Skeletal muscle satellite cell (primary cell): Measurements from ENCODE around the gene KRTAP5-10.
"Not testable (repeated sequence)": the region's sequence is repeated elsewhere in the genome, so short reads cannot be mapped to it uniquely, and the experiment has no call there.

Experiments used
- H3K27me3 ChIP-seq: 2 replicates; pipeline ENCODE4 v1.7.0; 2013; ENCODE audit warnings: low read length; ENCODE audit not compliant: control insufficient read depth, insufficient read depth
- H3K36me3 ChIP-seq: 2 replicates; pipeline ENCODE4 v1.7.0; 2013; ENCODE audit warnings: mild to moderate bottlenecking, control low read depth, low read length; ENCODE audit not compliant: insufficient read depth
- H3K4me1 ChIP-seq: 2 replicates; pipeline ENCODE4 v1.7.0; 2013; ENCODE audit warnings: low read length; ENCODE audit not compliant: control insufficient read depth, insufficient read depth
- H3K4me2 ChIP-seq: 2 replicates; pipeline ENCODE4 v1.7.0; 2013; ENCODE audit warnings: mild to moderate bottlenecking, low read length
- H3K4me3 ChIP-seq: 2 replicates; pipeline ENCODE4 v1.7.0; 2013; ENCODE audit warnings: low read length
- H3K9ac ChIP-seq: 2 replicates; pipeline ENCODE4 v1.7.0; 2013; ENCODE audit warnings: mild to moderate bottlenecking, low read depth, low read length, moderate library complexity
- H3K9me3 ChIP-seq: replicated peaks from 2 replicates; pipeline ENCODE4 v1.7.0; 2013; ENCODE audit warnings: mild to moderate bottlenecking, control low read depth, low read length

The KRTAP5-10 gene

GRCh38 chr11:71564430-71564829, 933 bp upstream of the KRTAP5-10 start:
- H3K27me3 ChIP-seq = peaks cover 50% of the 10 kb centered on the region
- no peaks in the 10 kb centered on the region for H3K4me1 ChIP-seq
- no peak overlapping the region for H3K9ac ChIP-seq
- H3K36me3 ChIP-seq = no peaks in the 10 kb centered on the region
- no peaks in the 10 kb centered on the region for H3K9me3 ChIP-seq
- no peak overlapping the region for H3K4me2 ChIP-seq
- H3K4me3 ChIP-seq = no peak overlapping the region

DNA sequence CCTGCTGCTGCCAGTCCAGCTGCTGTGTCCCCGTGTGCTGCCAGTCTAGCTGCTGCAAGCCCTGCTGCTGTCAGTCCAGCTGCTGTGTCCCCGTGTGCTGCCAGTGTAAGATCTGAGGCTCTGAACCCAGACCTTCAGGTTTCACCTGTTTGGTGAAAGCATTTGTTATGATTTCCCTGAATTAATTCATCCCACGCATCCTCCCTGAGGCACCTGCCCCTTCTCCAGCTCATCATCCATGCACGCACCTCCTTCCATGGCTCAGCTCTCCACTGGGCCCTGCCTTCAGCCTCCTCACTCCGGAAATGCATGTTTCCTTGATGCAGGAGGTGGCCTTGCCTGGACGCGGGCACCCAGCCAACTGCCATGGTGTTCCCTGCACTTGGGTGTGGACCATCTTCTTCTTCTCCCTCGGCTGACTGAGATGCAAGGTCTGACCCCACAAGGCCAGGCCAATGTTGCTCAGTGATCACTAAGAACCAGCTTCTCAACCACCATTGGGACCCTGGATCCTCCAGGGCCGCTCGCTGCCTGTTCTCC, 788 bp downstream of the KRTAP5-10 start:
- no peaks in the 10 kb centered on the region for H3K4me1 ChIP-seq
- H3K36me3 ChIP-seq = no peaks in the 10 kb centered on the region
- peaks cover 54% of the 10 kb centered on the region for H3K27me3 ChIP-seq
- no peak overlapping the region for H3K4me2 ChIP-seq
- H3K9me3 ChIP-seq = no peaks in the 10 kb centered on the region
- no peak overlapping the region for H3K4me3 ChIP-seq
- H3K9ac ChIP-seq = no peak overlapping the region

- H3K27me3 ChIP-seq = peaks cover 50% of the 10 kb centered on the region
- H3K36me3 ChIP-seq, H3K9me3 ChIP-seq, H3K4me1 ChIP-seq, H3K4me3 ChIP-seq, H3K4me2 ChIP-seq, H3K9ac ChIP-seq: not testable (repeated sequence)
These were observed 1.6 kb downstream of the KRTAP5-10 start for GRCh38 chr11:71566626-71567599.

GRCh38 chr11:71567633-71568032, 2.3 kb downstream of the KRTAP5-10 start:
- not testable (repeated sequence) for H3K9me3 ChIP-seq, H3K36me3 ChIP-seq, H3K4me1 ChIP-seq, H3K9ac ChIP-seq, H3K4me2 ChIP-seq, H3K4me3 ChIP-seq
- H3K27me3 ChIP-seq = peaks cover 45% of the 10 kb centered on the region

DNA sequence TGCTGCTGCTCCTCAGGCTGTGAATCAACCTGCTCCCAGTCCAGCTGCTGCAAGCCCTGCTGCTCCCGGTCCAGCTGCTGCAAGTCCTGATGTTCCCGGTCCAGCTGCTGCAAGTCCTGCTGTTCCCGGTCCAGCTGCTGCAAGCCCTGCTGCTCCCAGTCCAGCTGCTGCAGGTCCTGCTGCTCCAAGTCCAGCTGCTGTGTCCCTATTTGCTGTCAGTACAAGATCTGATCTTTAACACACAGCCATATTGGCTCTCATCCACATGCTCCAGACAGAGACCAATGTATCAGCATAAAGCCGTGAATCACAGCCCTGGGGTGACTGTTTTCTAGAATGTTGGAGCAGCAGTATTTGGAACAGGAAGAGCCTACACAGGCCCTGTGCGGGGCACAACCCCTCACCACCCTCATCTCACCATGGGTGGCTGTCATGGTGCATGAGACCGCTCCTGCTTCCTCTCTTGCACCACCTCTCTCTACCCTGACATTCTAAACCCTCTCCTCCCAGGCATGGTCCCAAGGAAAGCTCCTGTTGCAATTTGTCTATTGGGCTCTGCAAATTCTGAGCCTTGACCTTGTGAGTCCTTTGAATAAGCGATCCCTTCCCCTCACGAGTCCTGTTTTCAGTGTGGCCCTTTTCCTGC, 3.5 kb downstream of the KRTAP5-10 start:
- H3K9ac ChIP-seq = no peak overlapping the region
- H3K36me3 ChIP-seq = no peaks in the 10 kb centered on the region
- H3K9me3 ChIP-seq = no peaks in the 10 kb centered on the region
- H3K4me2 ChIP-seq = no peak overlapping the region
- H3K4me3 ChIP-seq = no peak overlapping the region
- no peaks in the 10 kb centered on the region for H3K4me1 ChIP-seq
- peaks cover 36% of the 10 kb centered on the region for H3K27me3 ChIP-seq

GRCh38 chr11:71571101-71571850, 5.9 kb downstream of the KRTAP5-10 start:
- H3K9me3 ChIP-seq, H3K4me1 ChIP-seq, H3K4me2 ChIP-seq, H3K36me3 ChIP-seq, H3K4me3 ChIP-seq, H3K9ac ChIP-seq: not testable (repeated sequence)
- H3K27me3 ChIP-seq = peaks cover 40% of the 10 kb centered on the region

DNA sequence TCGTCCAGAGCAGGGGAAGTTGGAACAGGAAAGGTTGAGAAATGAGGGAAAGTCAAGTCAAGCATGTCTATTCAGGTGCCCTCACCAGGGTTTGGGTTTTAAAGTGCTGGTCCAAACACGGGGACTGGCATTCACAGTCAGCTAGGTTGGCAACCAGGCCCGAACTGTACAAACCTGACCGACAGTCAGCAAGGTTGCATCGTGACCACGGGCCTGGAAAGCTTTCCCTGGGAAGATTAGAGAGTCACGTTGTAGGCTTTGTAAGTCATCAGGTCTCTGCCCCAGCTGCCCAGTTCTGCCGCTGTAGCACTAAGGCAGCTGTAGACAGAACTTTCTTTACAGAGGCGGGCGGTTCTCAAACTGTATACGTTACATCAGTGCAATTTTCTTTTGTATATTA, 7.4 kb downstream of the KRTAP5-10 start:
- no peaks in the 10 kb centered on the region for H3K9me3 ChIP-seq
- no peak overlapping the region for H3K4me2 ChIP-seq
- no peaks in the 10 kb centered on the region for H3K4me1 ChIP-seq
- peaks cover 31% of the 10 kb centered on the region for H3K27me3 ChIP-seq
- no peak overlapping the region for H3K4me3 ChIP-seq
- no peaks in the 10 kb centered on the region for H3K36me3 ChIP-seq
- no peak overlapping the region for H3K9ac ChIP-seq

- Histone ChIP-seq H3K9ac (no peak overlapping the region), H3K9me3 (no peaks in the 10 kb centered on the region), H3K4me1 (no peaks in the 10 kb centered on the region), H3K4me2 (no peak overlapping the region), H3K27me3 (peaks cover 23% of the 10 kb centered on the region), H3K4me3 (no peak overlapping the region), H3K36me3 (no peaks in the 10 kb centered on the region)
These were observed 9.1 kb downstream of the KRTAP5-10 start for GRCh38 chr11:71574418-71574817.

GRCh38 chr11:71575723-71576424, 10.5 kb downstream of the KRTAP5-10 start:
- H3K27me3 ChIP-seq = peaks cover 16% of the 10 kb centered on the region
- no peak overlapping the region for H3K4me2 ChIP-seq
- no peaks in the 10 kb centered on the region for H3K9me3 ChIP-seq
- no peak overlapping the region for H3K9ac ChIP-seq
- no peaks in the 10 kb centered on the region for H3K4me1 ChIP-seq
- no peak overlapping the region for H3K4me3 ChIP-seq
- H3K36me3 ChIP-seq = no peaks in the 10 kb centered on the region

- not testable (repeated sequence) for H3K9ac ChIP-seq
These were observed 11.5 kb downstream of the KRTAP5-10 start for GRCh38 chr11:71576688-71577465.

More at GRCh38 chr11:71576688-71577465, 11.5 kb downstream of the KRTAP5-10 start:
- H3K9me3 ChIP-seq, H3K4me3 ChIP-seq, H3K4me1 ChIP-seq, H3K4me2 ChIP-seq, H3K36me3 ChIP-seq: not testable (repeated sequence)
- peaks cover 16% of the 10 kb centered on the region for H3K27me3 ChIP-seq
